Calu3 (cell line): ENCODE data around the gene DLAT. TPM values are rescaled to one million over a fixed set of nuclear protein-coding genes. Genes with fewer than 3 reads are reported as not detected.

Experiments
- BruUV-seq: library from RNA; stranded (reverse); fragments of 400-500 nt; replicated peaks from 2 replicates; lab custom pipeline; 2021; lab: Mats Ljungman, UMichigan
- CTCF ChIA-PET: fragments of 300-600 bp; sonication (Branson Sonifier 250); formaldehyde crosslinking; loops from one replicate; lab custom pipeline; 2022; ENCODE audit warnings: antibody characterized with exemption; lab: Charles Lee
- DNase-seq: peaks from one replicate; pipeline ENCODE4 v3.0.0; 2022
- H3K27ac Mint-ChIP-seq: one replicate; pipeline ENCODE4 v1.8.0; 2022; ENCODE audit warnings: mixed read lengths; ENCODE audit not compliant: unreplicated experiment
- H3K27me3 Mint-ChIP-seq: one replicate; pipeline ENCODE4 v1.8.0; 2022; ENCODE audit warnings: mixed read lengths; ENCODE audit not compliant: unreplicated experiment
- H3K36me3 Mint-ChIP-seq: one replicate; pipeline ENCODE4 v1.8.0; 2022; ENCODE audit warnings: mild to moderate bottlenecking, moderate library complexity, mixed read lengths; ENCODE audit not compliant: insufficient read depth, unreplicated experiment
- H3K4me1 Mint-ChIP-seq: one replicate; pipeline ENCODE4 v1.8.0; 2022; ENCODE audit warnings: mild to moderate bottlenecking, low read depth, mixed read lengths; ENCODE audit not compliant: unreplicated experiment
- H3K4me3 Mint-ChIP-seq: one replicate; pipeline ENCODE4 v1.8.0; 2022; ENCODE audit warnings: mild to moderate bottlenecking, low read depth, moderate library complexity, mixed read lengths; ENCODE audit not compliant: unreplicated experiment
- H3K9me3 Mint-ChIP-seq: one replicate; pipeline ENCODE4 v1.8.0; 2022; ENCODE audit warnings: low read depth, mixed read lengths; ENCODE audit not compliant: unreplicated experiment
- CTCF ChIP-seq: fragments of 200-600 bp; IDR thresholded peaks from one replicate; pipeline ENCODE4 v1.8.0; 2022; ENCODE audit warnings: antibody characterized with exemption; ENCODE audit not compliant: unreplicated experiment
- intact Hi-C: fragments of 100-400 bp; cut with micrococcal nuclease; formaldehyde crosslinking; loops from one replicate; pipeline ENCODE4 v1.10.0; 2022; ENCODE audit not compliant: unreplicated experiment
- total RNA-seq: library from RNA; stranded (reverse); gene quantifications from 2 replicates; pipeline ENCODE4 v1.2.3, GENCODE V29; 2022

DLAT gene
- total RNA-seq, 1 experiment from 2014 or later: 27.4 TPM

GRCh38 chr11:112106070-112106469 lies 80.9 kb downstream of the DLAT start:
- no TSS peak for BruUV-seq
- no peaks in the 10 kb centered on the region for H3K36me3 Mint-ChIP-seq
- intact Hi-C loops: no loop called here
- H3K4me1 Mint-ChIP-seq: no peaks in the 10 kb centered on the region
- no peaks in the 10 kb centered on the region for H3K9me3 Mint-ChIP-seq
- TF ChIP-seq CTCF: no peak
- no peak overlapping the region for H3K4me3 Mint-ChIP-seq
- no peak overlapping the region for H3K27ac Mint-ChIP-seq
- H3K27me3 Mint-ChIP-seq: no peaks in the 10 kb centered on the region
- DNase-seq: no peak
- CTCF ChIA-PET: no interaction called here

Other genes starting within 250 kb of the DLAT start
- gene ALG9, start 153.8 kb upstream of the DLAT start, total RNA-seq: 12.6 and 14.2 TPM in 2 replicates
- gene FDXACB1, start 146.2 kb upstream of the DLAT start, total RNA-seq: 1.7 and 1.8 TPM in 2 replicates
- gene CFAP68, start 145.9 kb upstream of the DLAT start, total RNA-seq: 28.1 and 29.8 TPM in 2 replicates
- gene CRYAB, start 113.6 kb upstream of the DLAT start, total RNA-seq: 0.66 and 1.9 TPM in 2 replicates
- gene HSPB2, start 112.7 kb upstream of the DLAT start, total RNA-seq: not detected in 2 replicates
- 6.2 and 7.9 TPM in 2 replicates for gene C11orf52, start 106.5 kb upstream of the DLAT start, total RNA-seq
- gene DIXDC1, start 88.1 kb upstream of the DLAT start, total RNA-seq: 2.6 and 2.9 TPM in 2 replicates
- gene PIH1D2, start 48.6 kb downstream of the DLAT start, total RNA-seq: 1.6 and 2.2 TPM in 2 replicates
- 13.0 and 14.7 TPM in 2 replicates for gene NKAPD1, start 48.9 kb downstream of the DLAT start, total RNA-seq
- 33.2 and 36.7 TPM in 2 replicates for gene TIMM8B, start 61.3 kb downstream of the DLAT start, total RNA-seq
- 56.6 and 59.1 TPM in 2 replicates for gene SDHD, start 61.5 kb downstream of the DLAT start, total RNA-seq
- gene IL18, start 138.7 kb downstream of the DLAT start, total RNA-seq: 111 and 121 TPM in 2 replicates
- not detected in 2 replicates for gene TEX12, start 142.0 kb downstream of the DLAT start, total RNA-seq
- gene BCO2, start 150.1 kb downstream of the DLAT start, total RNA-seq: 13.8 and 15.0 TPM in 2 replicates
- gene PTS, start 201.0 kb downstream of the DLAT start, total RNA-seq: 28.8 and 29.3 TPM in 2 replicates
- not detected in 2 replicates for gene PLET1, start 235.5 kb downstream of the DLAT start, total RNA-seq